ENCODE results near the gene NSF. TPM values are rescaled to one million over a fixed set of nuclear protein-coding genes. Genes with fewer than 3 reads are reported as not detected.
"Not testable (repeated sequence)": the region's sequence is repeated elsewhere in the genome, so short reads cannot be mapped to it uniquely, and the experiment has no call there.

Gene NSF
- total RNA-seq, 2 experiments from 2014 or later: 23.8 to 24.3 TPM

- H3K4me1 Mint-ChIP-seq (ENCODE audit: low read depth); CTCF ChIA-PET; DNase-seq; H3K36me3 Mint-ChIP-seq (ENCODE audit: low read depth); H3K9me3 Mint-ChIP-seq; H3K4me3 Mint-ChIP-seq; H3K27ac Mint-ChIP-seq; intact Hi-C loops (cut with micrococcal nuclease): not testable (repeated sequence)
- H3K27me3 Mint-ChIP-seq (ENCODE audit: low read depth): peaks cover 20% of the 10 kb centered on the region
These were observed 202.6 kb downstream of the NSF start for GRCh38 chr17:46793023-46793422.

GRCh38 chr17:46793541-46793940 lies 203.1 kb downstream of the NSF start:
- peaks cover 20% of the 10 kb centered on the region for H3K27me3 Mint-ChIP-seq (ENCODE audit: low read depth)
- H3K4me1 Mint-ChIP-seq (ENCODE audit: low read depth): no peaks in the 10 kb centered on the region
- no peak for DNase-seq
- CTCF ChIA-PET: no interaction called here
- H3K36me3 Mint-ChIP-seq (ENCODE audit: low read depth): no peaks in the 10 kb centered on the region
- H3K27ac Mint-ChIP-seq: no peak overlapping the region
- H3K4me3 Mint-ChIP-seq: no peak overlapping the region
- intact Hi-C loops (cut with micrococcal nuclease): no loop called here
- H3K9me3 Mint-ChIP-seq: peaks cover 2% of the 10 kb centered on the region

- H3K9me3 Mint-ChIP-seq: peaks cover 1% of the 10 kb centered on the region
- H3K27ac Mint-ChIP-seq: no peak overlapping the region
- H3K27me3 Mint-ChIP-seq (ENCODE audit: low read depth): peaks cover 17% of the 10 kb centered on the region
- no peak for DNase-seq
- intact Hi-C loops (cut with micrococcal nuclease): no loop called here
- CTCF ChIA-PET: interaction anchor here (1.4 kb wide), 1 partner anchor 28 kb away, joined by 4 read pairs; no protein-coding TSS in a partner anchor
- H3K36me3 Mint-ChIP-seq (ENCODE audit: low read depth): no peaks in the 10 kb centered on the region
- no peak overlapping the region for H3K4me3 Mint-ChIP-seq
- no peaks in the 10 kb centered on the region for H3K4me1 Mint-ChIP-seq (ENCODE audit: low read depth)
These were observed 203.8 kb downstream of the NSF start for GRCh38 chr17:46794318-46794717.

GRCh38 chr17:46795379-46795952 lies 205.0 kb downstream of the NSF start:
- Mint-ChIP-seq H3K4me1 (ENCODE audit: low read depth) (no peaks in the 10 kb centered on the region), H3K4me3 (no peak overlapping the region), H3K27ac (no peak overlapping the region), H3K9me3 (no peaks in the 10 kb centered on the region), H3K36me3 (ENCODE audit: low read depth) (no peaks in the 10 kb centered on the region), H3K27me3 (ENCODE audit: low read depth) (peaks cover 11% of the 10 kb centered on the region)
- DNase-seq: no peak
- intact Hi-C loops (cut with micrococcal nuclease): no loop called here
- CTCF ChIA-PET: interaction anchor here (0.6 to 1.4 kb wide), 2 partner anchors 27 to 63 kb away, joined by 3 to 4 read pairs; no protein-coding TSS in a partner anchor

GRCh38 chr17:46796084-46796483 lies 205.6 kb downstream of the NSF start:
- CTCF ChIA-PET: interaction anchor here (0.6 kb wide), 1 partner anchor 62 kb away, joined by 3 read pairs; no protein-coding TSS in a partner anchor
- peaks cover 7% of the 10 kb centered on the region for H3K27me3 Mint-ChIP-seq (ENCODE audit: low read depth)
- no peak overlapping the region for H3K4me3 Mint-ChIP-seq
- intact Hi-C loops (cut with micrococcal nuclease): no loop called here
- DNase-seq: no peak
- no peaks in the 10 kb centered on the region for H3K9me3 Mint-ChIP-seq
- H3K4me1 Mint-ChIP-seq (ENCODE audit: low read depth): no peaks in the 10 kb centered on the region
- no peaks in the 10 kb centered on the region for H3K36me3 Mint-ChIP-seq (ENCODE audit: low read depth)
- no peak overlapping the region for H3K27ac Mint-ChIP-seq

GRCh38 chr17:46796524-46796923 lies 206.1 kb downstream of the NSF start:
- Mint-ChIP-seq H3K4me1 (ENCODE audit: low read depth) (no peaks in the 10 kb centered on the region), H3K9me3 (no peaks in the 10 kb centered on the region), H3K27me3 (ENCODE audit: low read depth) (peaks cover 7% of the 10 kb centered on the region), H3K36me3 (ENCODE audit: low read depth) (no peaks in the 10 kb centered on the region), H3K4me3 (no peak overlapping the region), H3K27ac (no peak overlapping the region)
- no peak for DNase-seq
- intact Hi-C loops (cut with micrococcal nuclease): no loop called here
- CTCF ChIA-PET: interaction anchor here (0.6 kb wide), 1 partner anchor 62 kb away, joined by 3 read pairs; no protein-coding TSS in a partner anchor

- Mint-ChIP-seq H3K36me3 (ENCODE audit: low read depth) (no peaks in the 10 kb centered on the region), H3K27me3 (ENCODE audit: low read depth) (peaks cover 7% of the 10 kb centered on the region), H3K27ac (no peak overlapping the region), H3K4me1 (ENCODE audit: low read depth) (no peaks in the 10 kb centered on the region), H3K9me3 (no peaks in the 10 kb centered on the region), H3K4me3 (no peak overlapping the region)
- CTCF ChIA-PET: no interaction called here
- no peak for DNase-seq
- intact Hi-C loops (cut with micrococcal nuclease): no loop called here
These were observed 206.6 kb downstream of the NSF start for GRCh38 chr17:46796956-46797530.

GRCh38 chr17:46800573-46800972 lies 210.1 kb downstream of the NSF start:
- DNase-seq: no peak
- intact Hi-C loops (cut with micrococcal nuclease): no loop called here
- Mint-ChIP-seq H3K9me3 (no peaks in the 10 kb centered on the region), H3K27ac (no peak overlapping the region), H3K4me1 (ENCODE audit: low read depth) (no peaks in the 10 kb centered on the region), H3K36me3 (ENCODE audit: low read depth) (no peaks in the 10 kb centered on the region), H3K27me3 (ENCODE audit: low read depth) (no peaks in the 10 kb centered on the region), H3K4me3 (no peak overlapping the region)
- CTCF ChIA-PET: no interaction called here

GRCh38 chr17:46802800-46803199 lies 212.3 kb downstream of the NSF start:
- no peaks in the 10 kb centered on the region for H3K9me3 Mint-ChIP-seq

GRCh38 chr17:46803544-46803943 lies 213.1 kb downstream of the NSF start:
- no peak for DNase-seq
- no peaks in the 10 kb centered on the region for H3K27me3 Mint-ChIP-seq (ENCODE audit: low read depth)
- intact Hi-C loops (cut with micrococcal nuclease): no loop called here
- no peaks in the 10 kb centered on the region for H3K36me3 Mint-ChIP-seq (ENCODE audit: low read depth)
- H3K4me1 Mint-ChIP-seq (ENCODE audit: low read depth): no peaks in the 10 kb centered on the region
- CTCF ChIA-PET: no interaction called here
- no peak overlapping the region for H3K4me3 Mint-ChIP-seq
- H3K27ac Mint-ChIP-seq: no peak overlapping the region
- no peaks in the 10 kb centered on the region for H3K9me3 Mint-ChIP-seq

More at GRCh38 chr17:46802800-46803199, 212.3 kb downstream of the NSF start:
- no peaks in the 10 kb centered on the region for H3K27me3 Mint-ChIP-seq (ENCODE audit: low read depth)
- intact Hi-C loops (cut with micrococcal nuclease): no loop called here
- no peak overlapping the region for H3K4me3 Mint-ChIP-seq
- DNase-seq: no peak
- no peaks in the 10 kb centered on the region for H3K4me1 Mint-ChIP-seq (ENCODE audit: low read depth)
- CTCF ChIA-PET: no interaction called here
- H3K27ac Mint-ChIP-seq: no peak overlapping the region
- H3K36me3 Mint-ChIP-seq (ENCODE audit: low read depth): no peaks in the 10 kb centered on the region

GRCh38 chr17:46805771-46806170 lies 215.3 kb downstream of the NSF start:
- CTCF ChIA-PET: interaction anchor here (0.6 to 1.4 kb wide), 2 partner anchors 15 to 30 kb away, joined by 3 read pairs; no protein-coding TSS in a partner anchor

More at GRCh38 chr17:46805771-46806170, 215.3 kb downstream of the NSF start:
- no peaks in the 10 kb centered on the region for H3K9me3 Mint-ChIP-seq
- intact Hi-C loops (cut with micrococcal nuclease): no loop called here
- H3K4me1 Mint-ChIP-seq (ENCODE audit: low read depth): no peaks in the 10 kb centered on the region
- no peak overlapping the region for H3K4me3 Mint-ChIP-seq
- no peak overlapping the region for H3K27ac Mint-ChIP-seq
- no peaks in the 10 kb centered on the region for H3K36me3 Mint-ChIP-seq (ENCODE audit: low read depth)
- DNase-seq: no peak
- H3K27me3 Mint-ChIP-seq (ENCODE audit: low read depth): no peaks in the 10 kb centered on the region

Measured in activated naive CD4-positive, alpha-beta T cell treated with anti-CD3 and anti-CD28 coated beads for 36 hours (primary cell).